ENCODE measurements around the gene SLC6A11.

DNA sequence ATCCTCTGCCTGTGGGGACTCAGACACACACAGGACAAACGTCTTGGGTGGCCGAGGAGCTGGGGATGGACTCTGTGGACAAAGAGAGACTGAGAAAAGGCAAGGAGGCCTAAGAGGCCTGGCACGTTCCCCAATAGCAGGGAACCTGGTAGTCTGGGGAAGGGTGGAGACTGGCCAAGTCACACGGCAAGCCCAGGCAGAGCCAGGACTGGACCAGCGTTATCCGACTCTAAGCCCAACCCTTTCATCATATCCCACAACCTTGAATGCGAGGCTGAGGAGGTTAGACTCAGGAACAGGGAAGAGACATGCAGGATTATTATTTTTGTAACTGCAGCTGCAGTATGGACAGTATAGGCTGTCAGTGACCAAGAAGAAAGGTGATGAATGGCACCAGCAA lies 53.4 kb downstream of the SLC6A11 start:
- TF ChIP-seq KDM1A (IDR thresholded peaks at IDR 0.05), result no peak
- TF ChIP-seq, protein P1, sequence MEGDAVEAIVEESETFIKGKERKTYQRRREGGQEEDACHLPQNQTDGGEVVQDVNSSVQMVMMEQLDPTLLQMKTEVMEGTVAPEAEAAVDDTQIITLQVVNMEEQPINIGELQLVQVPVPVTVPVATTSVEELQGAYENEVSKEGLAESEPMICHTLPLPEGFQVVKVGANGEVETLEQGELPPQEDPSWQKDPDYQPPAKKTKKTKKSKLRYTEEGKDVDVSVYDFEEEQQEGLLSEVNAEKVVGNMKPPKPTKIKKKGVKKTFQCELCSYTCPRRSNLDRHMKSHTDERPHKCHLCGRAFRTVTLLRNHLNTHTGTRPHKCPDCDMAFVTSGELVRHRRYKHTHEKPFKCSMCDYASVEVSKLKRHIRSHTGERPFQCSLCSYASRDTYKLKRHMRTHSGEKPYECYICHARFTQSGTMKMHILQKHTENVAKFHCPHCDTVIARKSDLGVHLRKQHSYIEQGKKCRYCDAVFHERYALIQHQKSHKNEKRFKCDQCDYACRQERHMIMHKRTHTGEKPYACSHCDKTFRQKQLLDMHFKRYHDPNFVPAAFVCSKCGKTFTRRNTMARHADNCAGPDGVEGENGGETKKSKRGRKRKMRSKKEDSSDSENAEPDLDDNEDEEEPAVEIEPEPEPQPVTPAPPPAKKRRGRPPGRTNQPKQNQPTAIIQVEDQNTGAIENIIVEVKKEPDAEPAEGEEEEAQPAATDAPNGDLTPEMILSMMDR (IDR thresholded peaks at IDR 0.05 in 2 of 3, conservative IDR thresholded peaks at IDR 0.05 in 1 of 3; ENCODE audit: insufficient read depth in 2 of 3, low read depth in 1 of 3, low read length in 3 of 3), result no peak
- TF ChIP-seq, protein P2, sequence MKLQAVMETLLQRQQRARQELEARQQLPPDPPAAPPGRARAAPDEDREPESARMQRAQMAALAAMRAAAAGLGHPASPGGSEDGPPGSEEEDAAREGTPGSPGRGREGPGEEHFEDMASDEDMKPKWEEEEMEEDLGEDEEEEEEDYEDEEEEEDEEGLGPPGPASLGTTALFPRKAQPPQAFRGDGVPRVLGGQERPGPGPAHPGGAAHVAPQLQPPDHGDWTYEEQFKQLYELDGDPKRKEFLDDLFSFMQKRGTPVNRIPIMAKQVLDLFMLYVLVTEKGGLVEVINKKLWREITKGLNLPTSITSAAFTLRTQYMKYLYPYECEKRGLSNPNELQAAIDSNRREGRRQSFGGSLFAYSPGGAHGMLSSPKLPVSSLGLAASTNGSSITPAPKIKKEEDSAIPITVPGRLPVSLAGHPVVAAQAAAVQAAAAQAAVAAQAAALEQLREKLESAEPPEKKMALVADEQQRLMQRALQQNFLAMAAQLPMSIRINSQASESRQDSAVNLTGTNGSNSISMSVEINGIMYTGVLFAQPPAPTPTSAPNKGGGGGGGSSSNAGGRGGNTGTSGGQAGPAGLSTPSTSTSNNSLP (IDR thresholded peaks at IDR 0.05; ENCODE audit: borderline replicate concordance, low read depth, low read length), result no peak
- no peak for TF ChIP-seq ZNF274 (IDR thresholded peaks at IDR 0.05; ENCODE audit: borderline replicate concordance, low read depth, low read length)
- TF ChIP-seq TGIF2 (CRISPR knock-in tag; IDR thresholded peaks at IDR 0.05), result no peak
- no peak for TF ChIP-seq TCF7 (IDR thresholded peaks at IDR 0.05; ENCODE audit: borderline replicate concordance)
- no peak for TF ChIP-seq SP2 (IDR thresholded peaks at IDR 0.05; ENCODE audit: extremely low read depth, low read depth, low read length, poor library complexity, severe bottlenecking)
- TF ChIP-seq SMARCE1 (IDR thresholded peaks at IDR 0.05), result no peak
- TF ChIP-seq CBX8 (IDR thresholded peaks at IDR 0.05; ENCODE audit: borderline replicate concordance, extremely low read depth, low read depth, low read length, poor library complexity, severe bottlenecking), result no peak
- TF ChIP-seq NR2C2 (CRISPR knock-in tag; IDR thresholded peaks at IDR 0.05), result no peak
- TF ChIP-seq NR2C2 (tag; IDR thresholded peaks at IDR 0.05), result no peak
- no peak for TF ChIP-seq TRIM24 (IDR thresholded peaks at IDR 0.05)
- no peak for TF ChIP-seq ZNF41 (CRISPR knock-in tag; conservative IDR thresholded peaks at IDR 0.05)
- TF ChIP-seq YBX1 (IDR thresholded peaks at IDR 0.05), result no peak
- TF ChIP-seq NFE2L1 (tag; IDR thresholded peaks at IDR 0.05; ENCODE audit: borderline replicate concordance, low read depth), result no peak

All from K562 (cell line).